Memory B cell (primary cell): Measurements from ENCODE around the gene LARP7.
"Not testable (repeated sequence)": the region's sequence is repeated elsewhere in the genome, so short reads cannot be mapped to it uniquely, and the experiment has no call there.

Experiments
- ATAC-seq: fragments of 150-1000 bp; cut with Tn5 transposase; 2 replicates; pipeline ENCODE4 v1.10.0; 2021; ENCODE audit warnings: low read depth, mild to moderate bottlenecking, moderate library complexity
- DNase-seq, 2 donors: peaks; one replicate each; pipeline ENCODE4 v3.0.0; 2022; ENCODE audit warnings: low spot score in 2 of 2
- H3K27ac Mint-ChIP-seq: one replicate; pipeline ENCODE4 v1.8.0; 2022; ENCODE audit warnings: mild to moderate bottlenecking, moderate library complexity, mixed read lengths
- H3K27me3 Mint-ChIP-seq: one replicate; pipeline ENCODE4 v1.8.0; 2022; ENCODE audit warnings: mixed read lengths
- H3K36me3 Mint-ChIP-seq: one replicate; pipeline ENCODE4 v1.8.0; 2022; ENCODE audit warnings: mild to moderate bottlenecking, mixed read lengths
- H3K4me1 Mint-ChIP-seq: one replicate; pipeline ENCODE4 v1.8.0; 2022; ENCODE audit warnings: mixed read lengths
- H3K4me3 Mint-ChIP-seq: one replicate; pipeline ENCODE4 v1.8.0; 2022; ENCODE audit warnings: mild to moderate bottlenecking, moderate library complexity, mixed read lengths
- H3K9me3 Mint-ChIP-seq: one replicate; pipeline ENCODE4 v1.8.0; 2022; ENCODE audit warnings: mixed read lengths

LARP7 gene

GRCh38 chr4:112636688-112637551 lies at the start of gene LARP7, which contains the start of gene ZGRF1:
TSS of gene LARP7 (plus strand) at chr4:112637143. CDS start at chr4:112644670, 7,527 bp downstream.
TSS of gene ZGRF1 (minus strand) at chr4:112636909. CDS start at chr4:112633176, 3,733 bp downstream.
- H3K27ac Mint-ChIP-seq, result no peak within 1 kb of the TSS
- H3K4me1 Mint-ChIP-seq, result peaks cover 19% of the 10 kb centered on the region
- no peaks in the 10 kb centered on the region for H3K27me3 Mint-ChIP-seq
- H3K9me3 Mint-ChIP-seq, result no peaks in the 10 kb centered on the region
- H3K36me3 Mint-ChIP-seq, result peaks cover 8% of the 10 kb centered on the region
- DNase-seq, result peak; percentile 96 to 98
- peak; percentile 86 for ATAC-seq
- no peak within 1 kb of the TSS for H3K4me3 Mint-ChIP-seq

GRCh38 chr4:112589206-112589605 lies 47.7 kb upstream of the LARP7 start:
- no peak for DNase-seq
- Mint-ChIP-seq H3K27ac (no peak overlapping the region), H3K4me1 (peaks cover 3% of the 10 kb centered on the region), H3K27me3 (no peaks in the 10 kb centered on the region), H3K36me3 (peaks cover 5% of the 10 kb centered on the region), H3K4me3 (no peak overlapping the region), H3K9me3 (peaks cover 6% of the 10 kb centered on the region)
- ATAC-seq, result no peak

GRCh38 chr4:112591593-112591992 lies 45.4 kb upstream of the LARP7 start:
- no peak overlapping the region for H3K27ac Mint-ChIP-seq
- H3K27me3 Mint-ChIP-seq, result no peaks in the 10 kb centered on the region
- DNase-seq (no peak), ATAC-seq (no peak)
- peaks cover 3% of the 10 kb centered on the region for H3K4me1 Mint-ChIP-seq
- H3K36me3 Mint-ChIP-seq, result peaks cover 9% of the 10 kb centered on the region
- no peak overlapping the region for H3K4me3 Mint-ChIP-seq
- peaks cover 6% of the 10 kb centered on the region for H3K9me3 Mint-ChIP-seq

- Mint-ChIP-seq H3K4me1 (peaks cover 3% of the 10 kb centered on the region), H3K4me3 (no peak overlapping the region), H3K9me3 (peaks cover 6% of the 10 kb centered on the region), H3K27ac (no peak overlapping the region), H3K27me3 (no peaks in the 10 kb centered on the region), H3K36me3 (peaks cover 9% of the 10 kb centered on the region)
- DNase-seq (no peak), ATAC-seq (no peak)
These were observed 44.2 kb upstream of the LARP7 start for GRCh38 chr4:112592717-112593116.

- peaks cover 3% of the 10 kb centered on the region for H3K4me1 Mint-ChIP-seq
- H3K9me3 Mint-ChIP-seq, result peaks cover 6% of the 10 kb centered on the region
- no peak for ATAC-seq
- no peak for DNase-seq
- no peaks in the 10 kb centered on the region for H3K27me3 Mint-ChIP-seq
- no peak overlapping the region for H3K27ac Mint-ChIP-seq
- H3K36me3 Mint-ChIP-seq, result peaks cover 9% of the 10 kb centered on the region
- no peak overlapping the region for H3K4me3 Mint-ChIP-seq
These were observed 43.4 kb upstream of the LARP7 start for GRCh38 chr4:112593438-112594133.

- H3K4me3 Mint-ChIP-seq, result no peak overlapping the region
- peaks cover 9% of the 10 kb centered on the region for H3K36me3 Mint-ChIP-seq
- ATAC-seq, result no peak
- H3K4me1 Mint-ChIP-seq, result peaks cover 3% of the 10 kb centered on the region
- H3K27ac Mint-ChIP-seq, result no peak overlapping the region
- DNase-seq, result no peak
- peaks cover 6% of the 10 kb centered on the region for H3K9me3 Mint-ChIP-seq
- H3K27me3 Mint-ChIP-seq, result no peaks in the 10 kb centered on the region
These were observed 42.0 kb upstream of the LARP7 start for GRCh38 chr4:112594993-112595392.

- Mint-ChIP-seq H3K4me1 (no peaks in the 10 kb centered on the region), H3K4me3 (no peak overlapping the region), H3K36me3 (peaks cover 2% of the 10 kb centered on the region), H3K9me3 (no peaks in the 10 kb centered on the region), H3K27ac (no peak overlapping the region), H3K27me3 (no peaks in the 10 kb centered on the region)
- peak; percentile 31 to 40 for DNase-seq
- peak; percentile 69 for ATAC-seq
These were observed 32.4 kb upstream of the LARP7 start for GRCh38 chr4:112604589-112604988.

GRCh38 chr4:112612814-112613213 lies 24.1 kb upstream of the LARP7 start:
- not testable (repeated sequence) for H3K4me3 Mint-ChIP-seq, H3K27me3 Mint-ChIP-seq, DNase-seq, H3K27ac Mint-ChIP-seq, H3K9me3 Mint-ChIP-seq, ATAC-seq, H3K36me3 Mint-ChIP-seq, H3K4me1 Mint-ChIP-seq

- Mint-ChIP-seq H3K4me1 (no peaks in the 10 kb centered on the region), H3K27me3 (no peaks in the 10 kb centered on the region), H3K9me3 (no peaks in the 10 kb centered on the region), H3K36me3 (no peaks in the 10 kb centered on the region), H3K4me3 (no peak overlapping the region), H3K27ac (no peak overlapping the region)
- no peak for ATAC-seq
- no peak for DNase-seq
These were observed 20.0 kb upstream of the LARP7 start for GRCh38 chr4:112616984-112617383.

GRCh38 chr4:112626228-112626627 lies 10.7 kb upstream of the LARP7 start:
- DNase-seq (no peak), ATAC-seq (no peak)
- H3K9me3 Mint-ChIP-seq, result peaks cover 4% of the 10 kb centered on the region
- H3K36me3 Mint-ChIP-seq, result peaks cover 10% of the 10 kb centered on the region
- no peaks in the 10 kb centered on the region for H3K4me1 Mint-ChIP-seq
- H3K27ac Mint-ChIP-seq, result no peak overlapping the region
- no peaks in the 10 kb centered on the region for H3K27me3 Mint-ChIP-seq
- no peak overlapping the region for H3K4me3 Mint-ChIP-seq

- Mint-ChIP-seq H3K9me3 (no peaks in the 10 kb centered on the region), H3K4me3 (no peak overlapping the region), H3K27ac (peak overlapping the region; percentile 50), H3K27me3 (no peaks in the 10 kb centered on the region), H3K4me1 (peaks cover 3% of the 10 kb centered on the region), H3K36me3 (no peaks in the 10 kb centered on the region)
- peak in 1 of 2 donors; percentile 16 for DNase-seq
- no peak for ATAC-seq
These were observed 3.3 kb upstream of the LARP7 start for GRCh38 chr4:112633477-112634235.

- DNase-seq (no peak), ATAC-seq (no peak)
- Mint-ChIP-seq H3K36me3 (peaks cover 8% of the 10 kb centered on the region), H3K27ac (no peak overlapping the region), H3K4me3 (no peak overlapping the region), H3K27me3 (no peaks in the 10 kb centered on the region), H3K9me3 (no peaks in the 10 kb centered on the region), H3K4me1 (peaks cover 23% of the 10 kb centered on the region)
These were observed 566 bp downstream of the LARP7 start for GRCh38 chr4:112637552-112637866.

- no peak for DNase-seq
- H3K27me3 Mint-ChIP-seq, result no peaks in the 10 kb centered on the region
These were observed 5.6 kb downstream of the LARP7 start for GRCh38 chr4:112642526-112642925.

More at GRCh38 chr4:112642526-112642925, 5.6 kb downstream of the LARP7 start:
- H3K4me3 Mint-ChIP-seq, result no peak overlapping the region
- no peak for ATAC-seq
- H3K4me1 Mint-ChIP-seq, result peaks cover 35% of the 10 kb centered on the region
- H3K27ac Mint-ChIP-seq, result peak overlapping the region; percentile 76
- H3K36me3 Mint-ChIP-seq, result peaks cover 20% of the 10 kb centered on the region
- no peaks in the 10 kb centered on the region for H3K9me3 Mint-ChIP-seq
